Hypothalamus (tissue), 51 donors: Measurements from ENCODE around the gene OR10P1.

Source experiments
- DNase-seq, 51 donors: peaks; one replicate each; lab custom pipeline; 2025; lab: John Stamatoyannopoulos, UW

The OR10P1 gene

GRCh38 chr12:55682087-55682796, 45.5 kb downstream of the OR10P1 start:
- DNase-seq, result no peak

DNA sequence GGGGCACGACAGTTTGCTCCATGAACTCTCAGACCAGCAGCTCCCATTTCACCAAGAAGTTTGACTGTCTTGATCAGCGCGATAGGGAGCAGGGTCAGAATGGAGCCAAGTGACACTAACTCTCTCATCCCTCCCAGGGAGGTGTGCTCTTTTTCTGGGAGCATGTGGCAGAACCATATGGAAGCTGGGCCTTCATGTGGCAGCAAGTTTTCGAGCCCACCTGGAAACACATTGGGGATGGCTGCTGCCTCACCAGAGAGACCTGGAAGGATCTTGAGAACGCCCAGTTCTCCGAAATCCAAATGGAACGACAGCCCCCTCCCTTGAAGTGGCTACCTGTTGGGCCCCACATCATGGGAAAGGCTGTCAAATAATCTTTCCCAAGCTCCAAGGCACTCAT, 47.0 kb downstream of the OR10P1 start:
- no peak for DNase-seq

- DNase-seq, result no peak
These were observed 48.2 kb downstream of the OR10P1 start for GRCh38 chr12:55684761-55685370.

DNA sequence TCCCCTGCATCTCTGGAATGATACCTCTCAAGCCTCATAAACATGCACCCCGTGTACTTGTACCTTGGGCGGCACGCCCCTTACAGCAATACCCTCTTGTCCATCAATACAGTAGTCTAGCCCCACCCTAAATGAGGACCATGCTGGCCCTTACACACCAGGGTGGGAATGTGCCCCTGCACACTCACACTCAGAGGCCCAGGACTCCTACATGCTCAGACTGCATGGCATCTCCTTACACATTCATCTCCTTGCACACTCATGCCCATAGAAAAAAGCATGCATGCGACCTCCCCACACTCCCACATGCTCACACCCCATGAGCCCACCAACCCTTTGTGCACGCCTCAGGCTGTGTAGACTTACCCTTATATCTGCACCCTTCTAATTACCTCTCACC, 49.0 kb downstream of the OR10P1 start:
- DNase-seq, result no peak

GRCh38 chr12:55686366-55687010, 49.8 kb downstream of the OR10P1 start:
- no peak for DNase-seq
